OCI-LY3 (cell line): ENCODE data around the gene AHCYL2.

Experiments used
- H2AFZ ChIP-seq: fragments of 200-600, 300-600 bp; shearing (Covaris generic); 2 replicates; pipeline ENCODE4 v1.6.0; 2014; ENCODE audit warnings: antibody characterized with exemption, low read depth, low read length
- H3K27ac ChIP-seq: fragments of 200-600, 300-600 bp; sonication (generic); 2 replicates; pipeline ENCODE4 v1.5.1; 2014; ENCODE audit warnings: mild to moderate bottlenecking, low read length, moderate library complexity, mixed read lengths
- H3K27me3 ChIP-seq: fragments of 200-600, 300-600 bp; sonication (generic); 2 replicates; pipeline ENCODE4 v1.6.1; 2014; ENCODE audit warnings: low read depth, low read length, mixed read lengths
- H3K36me3 ChIP-seq: fragments of 200-600, 300-600 bp; sonication (generic); replicated peaks from 2 replicates; pipeline ENCODE3; 2014; ENCODE audit warnings: low read depth, low read length, mixed read lengths
- H3K4me1 ChIP-seq: fragments of 300-600, 200-600 bp; sonication (generic); 2 replicates; pipeline ENCODE4 v1.6.1; 2014; ENCODE audit warnings: low read length, mixed read lengths
- H3K4me2 ChIP-seq: fragments of 200-600, 300-600 bp; sonication (generic); 2 replicates; pipeline ENCODE4 v1.6.1; 2014; ENCODE audit warnings: low read length, mixed read lengths
- H3K4me3 ChIP-seq: fragments of 300-600, 200-600 bp; sonication (generic); 2 replicates; pipeline ENCODE4 v1.5.1; 2014; ENCODE audit warnings: antibody characterized with exemption, mild to moderate bottlenecking, low read length, moderate library complexity
- H3K79me2 ChIP-seq: fragments of 300-600, 200-600 bp; shearing (Covaris generic); 2 replicates; pipeline ENCODE4 v1.6.1; 2014; ENCODE audit warnings: mild to moderate bottlenecking, low read length, mixed read lengths
- H3K9ac ChIP-seq: fragments of 300-600, 200-600 bp; shearing (Covaris generic); 2 replicates; pipeline ENCODE4 v1.6.0; 2014; ENCODE audit warnings: mild to moderate bottlenecking, low read length, moderate library complexity
- H3K9me3 ChIP-seq: fragments of 200-600, 300-600 bp; shearing (Covaris generic); 2 replicates; pipeline ENCODE4 v1.6.1; 2014; ENCODE audit warnings: low read length, mixed read lengths; ENCODE audit not compliant: insufficient read depth
- H4K20me1 ChIP-seq: fragments of 200-600, 300-600 bp; sonication (generic); 2 replicates; pipeline ENCODE4 v1.6.1; 2016; ENCODE audit warnings: low read length, mixed read lengths; ENCODE audit not compliant: insufficient read depth
- EZH2phosphoT487 ChIP-seq: fragments of 200-600 bp; shearing (Covaris generic); IDR thresholded peaks from 2 replicates; pipeline ENCODE4 v1.6.1; 2018; ENCODE audit warnings: antibody characterized with exemption, mixed run types, low read depth
- TF ChIP-seq, protein P1 (sequence below): fragments of 200-600, 300-600 bp; sonication (generic); IDR thresholded peaks from 2 replicates; pipeline ENCODE4 v1.5.1; 2014; ENCODE audit warnings: antibody characterized with exemption, low read length, low read depth

The AHCYL2 gene

DNA sequence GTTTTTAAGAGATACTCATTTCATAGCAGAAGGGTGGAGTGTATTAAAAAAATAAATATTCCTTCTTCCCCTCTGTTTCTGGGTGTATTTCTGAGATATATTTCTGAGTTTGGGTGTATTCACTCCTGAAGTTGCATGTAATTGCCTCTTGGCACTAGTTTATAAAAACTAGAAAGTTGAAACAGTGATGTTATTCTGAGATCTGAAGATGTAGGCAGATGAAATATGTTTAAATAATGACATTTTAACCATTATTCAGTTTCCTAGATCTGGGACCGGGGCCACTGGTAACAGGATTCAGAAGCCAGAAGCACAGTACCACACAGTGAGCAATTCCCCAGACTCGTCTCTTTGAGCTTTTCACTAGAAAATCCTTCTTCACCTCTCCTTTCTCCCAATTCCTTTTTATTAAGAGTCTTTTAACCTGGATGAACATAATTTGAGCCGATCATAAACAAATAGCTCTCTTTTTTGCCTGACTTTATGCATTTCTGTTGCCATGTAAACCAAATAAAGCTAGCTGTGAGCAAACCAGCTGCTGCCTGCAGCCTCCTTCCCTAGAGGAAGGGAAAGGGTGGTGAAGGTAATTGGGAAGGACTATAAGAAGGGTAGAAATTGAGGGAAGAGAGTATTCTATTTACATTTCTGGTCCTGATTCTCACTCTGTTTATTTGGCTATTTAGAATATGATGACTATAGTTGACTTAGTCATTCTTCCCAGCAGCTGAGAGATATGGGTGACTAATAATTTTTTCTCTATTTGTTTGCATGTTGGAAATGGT is 107.6 kb downstream of the AHCYL2 start:
- H4K20me1 ChIP-seq = no peaks in the 10 kb centered on the region
- no peaks in the 10 kb centered on the region for H3K4me1 ChIP-seq
- H3K79me2 ChIP-seq = no peaks in the 10 kb centered on the region
- H3K9me3 ChIP-seq = no peaks in the 10 kb centered on the region
- TF ChIP-seq, protein P1, sequence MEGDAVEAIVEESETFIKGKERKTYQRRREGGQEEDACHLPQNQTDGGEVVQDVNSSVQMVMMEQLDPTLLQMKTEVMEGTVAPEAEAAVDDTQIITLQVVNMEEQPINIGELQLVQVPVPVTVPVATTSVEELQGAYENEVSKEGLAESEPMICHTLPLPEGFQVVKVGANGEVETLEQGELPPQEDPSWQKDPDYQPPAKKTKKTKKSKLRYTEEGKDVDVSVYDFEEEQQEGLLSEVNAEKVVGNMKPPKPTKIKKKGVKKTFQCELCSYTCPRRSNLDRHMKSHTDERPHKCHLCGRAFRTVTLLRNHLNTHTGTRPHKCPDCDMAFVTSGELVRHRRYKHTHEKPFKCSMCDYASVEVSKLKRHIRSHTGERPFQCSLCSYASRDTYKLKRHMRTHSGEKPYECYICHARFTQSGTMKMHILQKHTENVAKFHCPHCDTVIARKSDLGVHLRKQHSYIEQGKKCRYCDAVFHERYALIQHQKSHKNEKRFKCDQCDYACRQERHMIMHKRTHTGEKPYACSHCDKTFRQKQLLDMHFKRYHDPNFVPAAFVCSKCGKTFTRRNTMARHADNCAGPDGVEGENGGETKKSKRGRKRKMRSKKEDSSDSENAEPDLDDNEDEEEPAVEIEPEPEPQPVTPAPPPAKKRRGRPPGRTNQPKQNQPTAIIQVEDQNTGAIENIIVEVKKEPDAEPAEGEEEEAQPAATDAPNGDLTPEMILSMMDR = no peak
- TF ChIP-seq EZH2phosphoT487 = no peak
- no peak overlapping the region for H2AFZ ChIP-seq
- no peak overlapping the region for H3K27ac ChIP-seq
- no peak overlapping the region for H3K4me3 ChIP-seq
- H3K27me3 ChIP-seq = no peaks in the 10 kb centered on the region
- no peaks in the 10 kb centered on the region for H3K36me3 ChIP-seq
- H3K4me2 ChIP-seq = no peak overlapping the region
- no peak overlapping the region for H3K9ac ChIP-seq

DNA sequence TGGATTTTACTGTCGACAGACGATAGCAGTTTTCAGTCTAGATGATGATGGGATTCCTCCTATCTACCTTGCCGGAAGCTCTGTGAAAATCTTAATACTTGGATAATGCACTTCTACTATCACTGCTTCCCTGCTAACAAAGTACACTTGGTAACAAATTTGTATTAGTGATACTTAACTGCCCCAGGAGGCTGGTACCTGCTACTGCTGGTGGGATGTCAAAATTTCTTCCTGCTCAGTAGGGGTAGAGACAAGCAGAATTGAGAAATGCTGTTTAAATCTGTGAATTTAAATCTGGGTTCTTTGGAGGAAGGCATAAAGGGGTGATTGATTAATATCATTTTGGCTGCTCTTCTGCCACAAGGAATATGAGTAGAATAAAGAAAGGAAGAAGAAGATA is 109.6 kb downstream of the AHCYL2 start:
- Histone ChIP-seq H3K79me2 (no peaks in the 10 kb centered on the region), H3K27me3 (no peaks in the 10 kb centered on the region), H3K4me2 (no peak overlapping the region), H2AFZ (no peak overlapping the region), H3K27ac (no peak overlapping the region), H3K36me3 (no peaks in the 10 kb centered on the region), H3K4me1 (no peaks in the 10 kb centered on the region), H3K4me3 (no peak overlapping the region), H4K20me1 (no peaks in the 10 kb centered on the region), H3K9me3 (no peaks in the 10 kb centered on the region), H3K9ac (no peak overlapping the region)
- TF ChIP-seq EZH2phosphoT487 = no peak
- TF ChIP-seq, protein P1 = no peak

GRCh38 chr7:129338450-129338849 is 113.6 kb downstream of the AHCYL2 start:
- Histone ChIP-seq H2AFZ (no peak overlapping the region), H4K20me1 (no peaks in the 10 kb centered on the region), H3K9me3 (no peaks in the 10 kb centered on the region), H3K4me1 (no peaks in the 10 kb centered on the region), H3K27me3 (no peaks in the 10 kb centered on the region), H3K4me2 (no peak overlapping the region), H3K4me3 (no peak overlapping the region), H3K36me3 (no peaks in the 10 kb centered on the region), H3K79me2 (no peaks in the 10 kb centered on the region), H3K27ac (no peak overlapping the region), H3K9ac (no peak overlapping the region)
- TF ChIP-seq, protein P1 = no peak
- TF ChIP-seq EZH2phosphoT487 = no peak

DNA sequence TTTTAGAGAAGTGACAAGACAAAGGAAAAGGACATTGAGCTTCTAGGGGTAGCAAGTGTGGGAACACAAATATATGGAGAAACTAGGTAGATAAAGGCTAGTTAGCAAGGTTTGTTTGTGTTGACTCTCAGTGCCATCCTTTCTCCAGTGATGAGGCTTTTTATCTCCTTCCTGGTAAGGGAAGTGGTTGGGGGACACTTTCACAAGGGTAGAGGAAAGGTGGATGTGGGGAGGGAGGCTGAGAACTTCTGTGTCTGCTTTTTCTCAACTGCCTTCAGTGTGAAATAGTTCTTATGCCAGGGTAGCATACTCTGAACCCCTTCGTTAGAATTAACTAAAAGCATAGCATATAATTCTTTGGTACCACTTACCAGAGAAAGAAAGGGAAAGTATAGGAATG is 116.4 kb downstream of the AHCYL2 start:
- Histone ChIP-seq H3K4me1 (peaks cover 14% of the 10 kb centered on the region), H4K20me1 (no peaks in the 10 kb centered on the region), H3K9ac (no peak overlapping the region), H3K9me3 (no peaks in the 10 kb centered on the region), H3K4me2 (no peak overlapping the region), H3K27ac (no peak overlapping the region), H3K36me3 (no peaks in the 10 kb centered on the region), H3K27me3 (no peaks in the 10 kb centered on the region), H3K79me2 (no peaks in the 10 kb centered on the region), H2AFZ (no peak overlapping the region), H3K4me3 (no peak overlapping the region)
- TF ChIP-seq, protein P1 = no peak
- no peak for TF ChIP-seq EZH2phosphoT487
